Pancreas (tissue), 10 donors: Measurements from ENCODE around the gene PTPRCAP. TPM values are rescaled to one million over a fixed set of nuclear protein-coding genes. Genes with fewer than 3 reads are reported as not detected.

Experiments used
- ATAC-seq, 4 donors: fragments of 200-7000 bp; cut with Tn5 transposase; one replicate each; pipeline versions ENCODE4 v1.8.0 to v1.9.1; 2020; ENCODE audit warnings: mild to moderate bottlenecking in 4 of 4, moderate library complexity in 4 of 4
- DNase-seq, 6 donors: peaks; one replicate each; pipeline ENCODE4 v3.0.0-alpha.2; 2020
- FAIRE-seq: peaks from 2 replicates; lab custom pipeline; 2012; peaks lifted over from hg19 to GRCh38; lab: Jason Lieb, UNC
- H3K27ac ChIP-seq, 4 donors: fragments of 200-600 bp; sonication (generic); 1 replicate in 3 of 4; 2 replicates in 1 of 4; pipeline versions ENCODE4 v1.5.0 to v1.8.0; 2020
- H3K27me3 ChIP-seq, 4 donors: fragments of 200-600 bp; one replicate each; pipeline ENCODE4 v1.8.0; 2021
- H3K36me3 ChIP-seq, 3 donors: fragments of 200-600 bp; sonication (generic) in 1 of 3; one replicate each; pipeline versions ENCODE4 v1.5.0 to v1.8.0; 2020 to 2021
- H3K4me1 ChIP-seq, 3 donors: fragments of 200-600 bp; one replicate each; pipeline ENCODE4 v1.8.0; 2021
- H3K4me3 ChIP-seq, 4 donors: fragments of 200-600 bp; sonication (generic) in 2 of 4; one replicate each; pipeline versions ENCODE4 v1.5.0 to v1.8.0; 2020 to 2021
- H3K9me3 ChIP-seq, 4 donors: fragments of 200-600 bp; one replicate each; pipeline ENCODE4 v1.8.0; 2021
- WGBS, 2 donors: extraction: QIAGEN DNeasy Blood & Tissue Kit; methylation state at CpG; one replicate each; pipeline ENCODE4 v1.1.7; 2013; 5-methylcytosine and 5-hydroxymethylcytosine counted together
- intact Hi-C, 3 donors: fragments of 100-400 bp; cut with DNase I; formaldehyde crosslinking; loops; one replicate each; pipeline versions ENCODE4 v1.11.1 to v1.14.2; 2022
- polyA plus RNA-seq, 2 donors: library from polyadenylated mRNA; stranded (reverse); fragments of 200-250 nt; gene quantifications; one replicate each; pipeline ENCODE4 v1.2.3, GENCODE V29; 2013
- total RNA-seq, 6 donors: library from RNA; stranded (reverse); fragmentation: NEBNext Ultra II Directional in 4 of 6; extraction: Animal tissue kit (Norgen Biotek cat#: 25700) in 4 of 6; gene quantifications; one replicate each; pipeline versions ENCODE4 v1.2.1 to v1.2.4, GENCODE V29; 2021 to 2023
- TF ChIP-seq, protein P1 (sequence below), 4 donors: fragments of 200-600 bp; sonication (generic) in 3 of 4; IDR thresholded peaks; one replicate each; pipeline versions ENCODE4 v1.5.0 to v1.8.0; 2021; ENCODE audit warnings: antibody characterized with exemption in 4 of 4
- donor health status: healthy with polysubstance abuse.
- donor health status: DM: no; HTN: no; CAD: no; lungs with moderate emphysema.
- donor health status: DM: no; HTN: no; CAD: no.
- donor health status: control.
- donor health status: control.
- donor health status: Bipolar disorder and iron deficiency.
- donor health status: DM: yes; HTN: yes; CAD: no.
- donor health status: DM: no; HTN: no; CAD: no.
- donor health status: DM: no; HTN: no; CAD: no.
- donor health status: DM: yes; HTN: yes; CAD: no.

Gene PTPRCAP
- total and polyA plus RNA-seq, 8 donors, result 0.63 to 13.1 (median 2.2) TPM

GRCh38 chr11:67407688-67408163 is 29.8 kb downstream of the PTPRCAP start:
- intact Hi-C loops, result no loop called here
- Histone ChIP-seq H3K4me1 (no peaks in the 10 kb centered on the region), H3K27ac (no peak overlapping the region), H3K36me3 (no peaks in the 10 kb centered on the region), H3K4me3 (no peak overlapping the region), H3K9me3 (no peaks in the 10 kb centered on the region), H3K27me3 (no peaks in the 10 kb centered on the region)
- DNase-seq (peak in 1 of 6 donors; percentile 39), ATAC-seq (no peak), FAIRE-seq (no peak)
- 42 to 49% methylated on average over 12 of the region's 12 CpGs for WGBS, 2 donors
- TF ChIP-seq, protein P1, sequence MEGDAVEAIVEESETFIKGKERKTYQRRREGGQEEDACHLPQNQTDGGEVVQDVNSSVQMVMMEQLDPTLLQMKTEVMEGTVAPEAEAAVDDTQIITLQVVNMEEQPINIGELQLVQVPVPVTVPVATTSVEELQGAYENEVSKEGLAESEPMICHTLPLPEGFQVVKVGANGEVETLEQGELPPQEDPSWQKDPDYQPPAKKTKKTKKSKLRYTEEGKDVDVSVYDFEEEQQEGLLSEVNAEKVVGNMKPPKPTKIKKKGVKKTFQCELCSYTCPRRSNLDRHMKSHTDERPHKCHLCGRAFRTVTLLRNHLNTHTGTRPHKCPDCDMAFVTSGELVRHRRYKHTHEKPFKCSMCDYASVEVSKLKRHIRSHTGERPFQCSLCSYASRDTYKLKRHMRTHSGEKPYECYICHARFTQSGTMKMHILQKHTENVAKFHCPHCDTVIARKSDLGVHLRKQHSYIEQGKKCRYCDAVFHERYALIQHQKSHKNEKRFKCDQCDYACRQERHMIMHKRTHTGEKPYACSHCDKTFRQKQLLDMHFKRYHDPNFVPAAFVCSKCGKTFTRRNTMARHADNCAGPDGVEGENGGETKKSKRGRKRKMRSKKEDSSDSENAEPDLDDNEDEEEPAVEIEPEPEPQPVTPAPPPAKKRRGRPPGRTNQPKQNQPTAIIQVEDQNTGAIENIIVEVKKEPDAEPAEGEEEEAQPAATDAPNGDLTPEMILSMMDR (IDR thresholded peaks at IDR 0.05), result no peak

DNA sequence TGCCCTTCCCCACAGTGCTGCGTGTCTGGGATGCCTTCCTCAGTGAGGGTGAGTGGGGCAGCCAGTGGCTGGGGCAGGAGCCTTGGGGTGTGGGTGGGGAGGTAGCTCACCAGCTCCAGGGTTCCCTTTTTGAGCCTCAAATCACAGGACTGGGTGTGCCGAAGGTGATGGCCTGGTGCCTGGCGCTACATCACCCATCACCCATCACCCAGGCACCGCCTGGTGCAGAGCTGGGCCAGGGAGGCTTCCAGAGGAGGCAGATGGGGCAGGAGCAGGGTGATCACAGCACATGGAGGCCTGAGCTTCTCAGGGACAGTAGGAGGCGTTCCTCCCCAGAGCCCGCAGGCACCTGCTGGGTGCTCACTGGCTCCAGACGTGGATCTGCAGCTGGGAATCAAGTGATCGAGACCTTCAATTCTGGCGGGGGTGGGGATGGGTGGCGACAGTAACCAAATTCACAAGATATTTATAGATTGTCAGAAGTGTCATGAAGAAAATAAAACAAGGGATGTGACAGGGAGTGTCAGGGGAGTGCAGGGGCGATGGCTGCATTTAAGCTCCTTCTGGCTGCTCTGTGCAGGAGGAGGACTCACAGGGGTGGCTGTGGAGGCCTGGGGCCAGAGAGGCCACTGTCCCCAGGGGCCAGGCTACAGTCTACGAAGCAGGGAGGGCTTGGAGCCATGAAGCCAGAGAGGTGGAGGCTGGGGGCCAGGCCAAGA is 30.4 kb downstream of the PTPRCAP start:
- H3K36me3 ChIP-seq, result no peaks in the 10 kb centered on the region
- peaks cover 0 to 3% (median 3%) of the 10 kb centered on the region in 3 donors for H3K4me1 ChIP-seq
- H3K4me3 ChIP-seq, result no peak overlapping the region
- TF ChIP-seq, protein P1 (IDR thresholded peaks at IDR 0.05), result no peak
- intact Hi-C loops, result no loop called here
- WGBS, 2 donors, result 32% methylated on average over 12 of the region's 12 CpGs
- DNase-seq (peak in 1 of 6 donors; percentile 62), FAIRE-seq (no peak), ATAC-seq (peak in 1 of 4 donors; percentile 2)
- no peaks in the 10 kb centered on the region for H3K9me3 ChIP-seq
- H3K27ac ChIP-seq, result no peak overlapping the region
- H3K27me3 ChIP-seq, result no peaks in the 10 kb centered on the region

- TF ChIP-seq, protein P1 (IDR thresholded peaks at IDR 0.05), result no peak
- Histone ChIP-seq H3K27ac (no peak overlapping the region), H3K4me1 (peaks cover 0 to 4% (median 4%) of the 10 kb centered on the region in 3 donors), H3K36me3 (no peaks in the 10 kb centered on the region), H3K9me3 (no peaks in the 10 kb centered on the region), H3K4me3 (no peak overlapping the region), H3K27me3 (no peaks in the 10 kb centered on the region)
- WGBS, 2 donors, result 66 to 77% methylated on average over 10 to 18 of the region's 18 CpGs
- intact Hi-C loops, result no loop called here
- no peak for FAIRE-seq
- no peak for ATAC-seq
- DNase-seq, result peak in 1 of 6 donors; percentile 74
Observed at GRCh38 chr11:67406420-67406968, 31.0 kb downstream of the PTPRCAP start.

- H3K9me3 ChIP-seq, result no peaks in the 10 kb centered on the region
- no peaks in the 10 kb centered on the region for H3K36me3 ChIP-seq
- H3K27me3 ChIP-seq, result no peaks in the 10 kb centered on the region
- DNase-seq (peak in 1 of 6 donors; percentile 69), ATAC-seq (no peak), FAIRE-seq (no peak)
- TF ChIP-seq, protein P1 (IDR thresholded peaks at IDR 0.05), result no peak
- peaks cover 0 to 4% (median 4%) of the 10 kb centered on the region in 3 donors for H3K4me1 ChIP-seq
- 69 to 71% methylated on average over 9 of the region's 9 CpGs for WGBS, 2 donors
- H3K4me3 ChIP-seq, result no peak overlapping the region
- intact Hi-C loops, result no loop called here
- no peak overlapping the region for H3K27ac ChIP-seq
Observed at GRCh38 chr11:67405688-67406339, 31.7 kb downstream of the PTPRCAP start.
